Immature natural killer cell (primary cell): ENCODE results near the gene PTPRM. TPM values are rescaled to one million over a fixed set of nuclear protein-coding genes. Genes with fewer than 3 reads are reported as not detected.

Source experiments
- DNase-seq, 3 donors: peaks; one replicate each; pipeline ENCODE4 v3.0.0; 2022; ENCODE audit warnings: mixed read lengths in 1 of 3
- H3K27ac Mint-ChIP-seq, 6 donors: one replicate each; pipeline ENCODE4 v1.8.0; 2020; ENCODE audit warnings: mixed read lengths in 6 of 6, mild to moderate bottlenecking in 5 of 6, inconsistent platforms in 4 of 6, moderate library complexity in 3 of 6
- H3K27me3 Mint-ChIP-seq, 3 donors: one replicate each; pipeline ENCODE4 v1.8.0; 2020 to 2021; ENCODE audit warnings: low read depth in 3 of 3, mild to moderate bottlenecking in 3 of 3, mixed read lengths in 3 of 3, moderate library complexity in 3 of 3, inconsistent platforms in 1 of 3
- H3K36me3 Mint-ChIP-seq, 3 donors: one replicate each; pipeline ENCODE4 v1.8.0; 2020; ENCODE audit warnings: mixed read lengths in 3 of 3, inconsistent platforms in 2 of 3, mild to moderate bottlenecking in 2 of 3
- H3K4me1 Mint-ChIP-seq, 2 donors: one replicate each; pipeline ENCODE4 v1.8.0; 2020; ENCODE audit warnings: inconsistent platforms in 2 of 2, mild to moderate bottlenecking in 2 of 2, mixed read lengths in 2 of 2, moderate library complexity in 1 of 2
- H3K4me3 Mint-ChIP-seq, 5 donors: one replicate each; pipeline ENCODE4 v1.8.0; 2020; ENCODE audit warnings: mild to moderate bottlenecking in 5 of 5, mixed read lengths in 5 of 5, inconsistent platforms in 3 of 5, moderate library complexity in 3 of 5
- H3K9me3 Mint-ChIP-seq, 6 donors: one replicate each; pipeline ENCODE4 v1.8.0; 2020; ENCODE audit warnings: mild to moderate bottlenecking in 6 of 6, mixed read lengths in 6 of 6, inconsistent platforms in 4 of 6, moderate library complexity in 3 of 6
- polyA plus RNA-seq, 3 donors: library from polyadenylated mRNA; unstranded; fragments of 300-500 nt; fragmentation: Illumina TruSeq; gene quantifications; one replicate each; pipeline ENCODE4 v1.2.3, GENCODE V29; 2021

PTPRM gene
- polyA plus RNA-seq, 3 donors from 2014 or later, result 1.3 to 9.7 (median 3.2) TPM

- peaks cover 14 to 15% of the 10 kb centered on the region in 2 donors for H3K4me1 Mint-ChIP-seq
- no peak overlapping the region for H3K27ac Mint-ChIP-seq
- no peak for DNase-seq
- peaks cover 0 to 12% (median 0%) of the 10 kb centered on the region in 6 donors for H3K9me3 Mint-ChIP-seq
- no peaks in the 10 kb centered on the region for H3K36me3 Mint-ChIP-seq
- no peak overlapping the region for H3K4me3 Mint-ChIP-seq
- peaks cover 0 to 2% (median 0%) of the 10 kb centered on the region in 3 donors for H3K27me3 Mint-ChIP-seq
These were observed 322.4 kb downstream of the PTPRM start for GRCh38 chr18:7889515-7889914.

GRCh38 chr18:7890075-7890474 is 323.0 kb downstream of the PTPRM start:
- Mint-ChIP-seq H3K9me3 (peaks cover 0 to 9% (median 0%) of the 10 kb centered on the region in 6 donors), H3K36me3 (no peaks in the 10 kb centered on the region), H3K4me3 (no peak overlapping the region), H3K27me3 (peaks cover 0 to 2% (median 0%) of the 10 kb centered on the region in 3 donors), H3K4me1 (peaks cover 12 to 13% of the 10 kb centered on the region in 2 donors), H3K27ac (no peak overlapping the region)
- DNase-seq, result no peak

GRCh38 chr18:7892556-7892955 is 325.4 kb downstream of the PTPRM start:
- no peak overlapping the region for H3K4me3 Mint-ChIP-seq
- no peaks in the 10 kb centered on the region for H3K36me3 Mint-ChIP-seq
- H3K27ac Mint-ChIP-seq, result no peak overlapping the region
- peaks cover 0 to 4% of the 10 kb centered on the region in 2 donors for H3K4me1 Mint-ChIP-seq
- no peak for DNase-seq
- peaks cover 0 to 5% (median 2%) of the 10 kb centered on the region in 6 donors for H3K9me3 Mint-ChIP-seq
- H3K27me3 Mint-ChIP-seq, result peaks cover 0 to 5% (median 0%) of the 10 kb centered on the region in 3 donors

GRCh38 chr18:7894592-7894991 is 327.5 kb downstream of the PTPRM start:
- Mint-ChIP-seq H3K27me3 (peaks cover 0 to 3% (median 0%) of the 10 kb centered on the region in 3 donors), H3K4me3 (no peak overlapping the region), H3K4me1 (peaks cover 0 to 4% of the 10 kb centered on the region in 2 donors)

DNA sequence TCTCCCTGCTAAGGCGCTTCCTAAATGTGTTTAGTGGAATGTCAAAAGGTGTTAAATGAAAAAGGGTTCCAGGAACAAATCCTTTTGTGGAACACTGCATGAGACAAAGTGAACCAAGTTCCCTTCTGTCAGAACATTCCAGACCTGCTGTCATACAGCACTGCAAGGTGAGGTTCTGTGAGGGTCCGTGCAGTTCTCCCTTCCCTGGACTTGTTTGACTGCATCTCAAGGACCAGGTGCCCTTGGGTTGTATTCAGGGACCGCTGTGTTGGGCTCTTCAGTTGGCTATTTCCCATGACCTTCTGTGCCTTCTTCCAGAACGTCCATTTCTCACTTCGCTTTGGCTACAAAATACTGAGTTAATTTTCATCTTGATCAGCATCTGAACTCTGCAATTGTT is 328.2 kb downstream of the PTPRM start:
- no peaks in the 10 kb centered on the region for H3K36me3 Mint-ChIP-seq
- H3K27me3 Mint-ChIP-seq, result peaks cover 0 to 3% (median 0%) of the 10 kb centered on the region in 3 donors
- H3K9me3 Mint-ChIP-seq, result peaks cover 0 to 4% (median under 1%) of the 10 kb centered on the region in 6 donors
- peaks cover 0 to 4% of the 10 kb centered on the region in 2 donors for H3K4me1 Mint-ChIP-seq
- DNase-seq, result no peak
- H3K27ac Mint-ChIP-seq, result no peak overlapping the region
- no peak overlapping the region for H3K4me3 Mint-ChIP-seq

More at GRCh38 chr18:7894592-7894991, 327.5 kb downstream of the PTPRM start:
- no peaks in the 10 kb centered on the region for H3K36me3 Mint-ChIP-seq
- H3K9me3 Mint-ChIP-seq, result peaks cover 0 to 5% (median under 1%) of the 10 kb centered on the region in 6 donors
- DNase-seq, result no peak
- no peak overlapping the region for H3K27ac Mint-ChIP-seq

GRCh38 chr18:7896161-7896560 is 329.0 kb downstream of the PTPRM start:
- peaks cover 0 to 4% (median 0%) of the 10 kb centered on the region in 6 donors for H3K9me3 Mint-ChIP-seq
- H3K27ac Mint-ChIP-seq, result no peak overlapping the region
- peaks cover 0 to 4% of the 10 kb centered on the region in 2 donors for H3K4me1 Mint-ChIP-seq
- H3K27me3 Mint-ChIP-seq, result peaks cover 0 to 3% (median 0%) of the 10 kb centered on the region in 3 donors
- peak overlapping the region in 2 of 5 donors; percentile 12 to 46 for H3K4me3 Mint-ChIP-seq
- no peaks in the 10 kb centered on the region for H3K36me3 Mint-ChIP-seq
- DNase-seq, result peak in 2 of 3 donors; percentile 28 to 65

DNA sequence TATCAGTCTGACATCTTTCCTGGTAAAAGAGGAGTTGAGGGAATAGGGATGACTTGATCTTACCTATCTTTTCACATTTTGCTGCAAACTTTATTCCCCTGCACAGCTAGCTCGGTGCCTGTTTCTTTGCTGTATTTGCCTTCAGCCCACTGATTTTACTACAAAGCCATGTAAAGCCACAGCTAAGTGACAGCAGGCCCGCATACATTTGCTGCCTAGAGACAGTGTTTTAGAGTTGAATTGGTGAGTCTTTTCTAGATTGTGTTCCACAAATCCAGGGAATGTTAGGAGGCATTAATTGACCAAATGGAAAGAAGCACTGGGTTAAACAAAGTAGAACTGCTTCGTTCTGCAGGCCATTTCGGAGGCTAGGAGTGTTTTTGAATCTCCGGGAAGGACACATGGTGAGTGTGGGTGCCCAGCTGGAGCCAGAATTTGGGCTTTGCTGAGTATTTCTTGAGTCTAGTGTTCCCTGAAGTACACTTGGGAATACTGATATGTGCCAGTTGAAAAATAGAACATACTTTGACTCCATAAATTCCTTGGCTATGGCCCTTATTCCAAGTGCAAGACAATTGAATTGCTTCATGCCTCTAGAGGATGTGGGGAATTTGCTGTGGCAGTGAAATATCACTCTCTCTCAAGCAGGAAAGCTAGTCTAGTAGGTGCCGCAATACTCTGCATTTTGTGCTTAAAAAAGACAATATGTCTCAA is 329.8 kb downstream of the PTPRM start:
- H3K27ac Mint-ChIP-seq, result no peak overlapping the region
- no peak for DNase-seq
- peaks cover 0 to 4% of the 10 kb centered on the region in 2 donors for H3K4me1 Mint-ChIP-seq
- H3K36me3 Mint-ChIP-seq, result no peaks in the 10 kb centered on the region
- peaks cover 0 to 4% (median 0%) of the 10 kb centered on the region in 6 donors for H3K9me3 Mint-ChIP-seq
- no peak overlapping the region for H3K4me3 Mint-ChIP-seq
- peaks cover 0 to 3% (median 0%) of the 10 kb centered on the region in 3 donors for H3K27me3 Mint-ChIP-seq

- no peak for DNase-seq
- no peaks in the 10 kb centered on the region for H3K36me3 Mint-ChIP-seq
- H3K27me3 Mint-ChIP-seq, result peaks cover 0 to 3% (median 0%) of the 10 kb centered on the region in 3 donors
- peaks cover 0 to 4% (median under 1%) of the 10 kb centered on the region in 6 donors for H3K9me3 Mint-ChIP-seq
- peaks cover 0 to 4% of the 10 kb centered on the region in 2 donors for H3K4me1 Mint-ChIP-seq
- no peak overlapping the region for H3K27ac Mint-ChIP-seq
- H3K4me3 Mint-ChIP-seq, result no peak overlapping the region
These were observed 331.1 kb downstream of the PTPRM start for GRCh38 chr18:7898181-7898580.

DNA sequence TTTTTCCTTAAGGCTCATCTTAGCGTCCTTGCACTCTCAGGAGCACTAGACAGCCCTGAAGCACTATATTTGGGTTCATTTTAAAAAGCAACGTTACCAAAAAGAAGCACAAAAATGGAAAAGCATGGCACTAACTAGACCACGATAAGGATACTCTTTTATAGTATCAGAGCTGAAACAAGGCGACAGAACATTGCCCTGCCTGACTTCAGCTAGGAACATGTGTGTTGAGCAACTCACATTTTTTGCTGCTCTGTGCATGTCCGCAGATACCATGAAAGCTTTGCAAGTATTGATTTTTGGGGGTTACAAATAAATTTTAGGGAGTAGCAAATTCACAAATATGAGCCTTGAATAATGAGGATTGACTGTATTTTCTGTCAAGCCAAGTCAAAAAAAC is 332.0 kb downstream of the PTPRM start:
- H3K27me3 Mint-ChIP-seq, result peaks cover 0 to 3% (median 0%) of the 10 kb centered on the region in 3 donors
- no peak for DNase-seq
- H3K9me3 Mint-ChIP-seq, result peaks cover 0 to 4% (median under 1%) of the 10 kb centered on the region in 6 donors
- no peaks in the 10 kb centered on the region for H3K36me3 Mint-ChIP-seq
- H3K27ac Mint-ChIP-seq, result no peak overlapping the region
- H3K4me1 Mint-ChIP-seq, result peaks cover 0 to 4% of the 10 kb centered on the region in 2 donors
- no peak overlapping the region for H3K4me3 Mint-ChIP-seq

DNA sequence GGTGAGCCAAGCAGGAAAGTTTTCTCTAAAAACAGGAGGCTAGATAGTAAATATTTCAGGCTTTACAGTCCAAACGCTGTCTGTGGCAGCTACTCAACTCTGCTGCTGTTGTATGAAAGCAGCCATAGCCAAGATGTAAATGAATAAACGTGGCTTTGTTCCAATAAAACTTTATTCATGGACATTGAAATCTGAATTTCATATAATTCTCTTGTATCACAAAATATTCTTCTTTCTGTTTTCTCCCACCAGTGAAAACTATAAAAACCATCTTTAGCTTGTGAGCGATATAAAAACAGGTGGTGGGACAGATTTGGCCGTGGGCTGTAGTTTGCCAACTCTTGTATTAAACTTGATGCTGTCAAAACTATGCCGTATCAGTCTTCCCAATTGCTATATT is 333.0 kb downstream of the PTPRM start:
- H3K36me3 Mint-ChIP-seq, result no peaks in the 10 kb centered on the region
- H3K4me3 Mint-ChIP-seq, result no peak overlapping the region
- H3K27me3 Mint-ChIP-seq, result peaks cover 0 to 3% (median 0%) of the 10 kb centered on the region in 3 donors
- no peak overlapping the region for H3K27ac Mint-ChIP-seq
- peaks cover 0 to 4% (median 2%) of the 10 kb centered on the region in 6 donors for H3K9me3 Mint-ChIP-seq
- no peak for DNase-seq
- H3K4me1 Mint-ChIP-seq, result peaks cover 0 to 4% of the 10 kb centered on the region in 2 donors

DNA sequence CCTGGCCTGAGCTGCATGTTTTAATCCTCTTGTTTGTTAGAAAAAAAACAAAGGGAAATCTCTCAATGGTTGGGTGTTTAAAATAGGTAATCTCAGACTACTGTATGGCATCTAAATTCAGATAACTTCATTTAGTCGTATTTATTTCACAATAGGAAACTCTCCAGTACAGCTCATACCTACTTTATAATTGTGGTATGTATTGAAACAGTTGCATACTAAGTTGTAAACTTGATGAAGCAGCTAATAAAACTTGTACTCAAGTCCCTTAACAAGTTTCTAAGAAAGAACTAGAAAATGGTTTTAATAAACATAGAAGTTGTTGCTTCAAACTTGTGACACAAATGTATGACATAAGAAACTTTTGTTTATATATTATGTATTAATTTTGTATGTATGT is 334.5 kb downstream of the PTPRM start:
- H3K27me3 Mint-ChIP-seq, result no peaks in the 10 kb centered on the region
- H3K4me1 Mint-ChIP-seq, result no peaks in the 10 kb centered on the region
- H3K36me3 Mint-ChIP-seq, result no peaks in the 10 kb centered on the region
- no peak overlapping the region for H3K27ac Mint-ChIP-seq
- peaks cover 0 to 11% (median 4%) of the 10 kb centered on the region in 6 donors for H3K9me3 Mint-ChIP-seq
- no peak overlapping the region for H3K4me3 Mint-ChIP-seq
- no peak for DNase-seq

GRCh38 chr18:7902399-7902839 is 335.3 kb downstream of the PTPRM start:
- Mint-ChIP-seq H3K27me3 (no peaks in the 10 kb centered on the region), H3K36me3 (no peaks in the 10 kb centered on the region), H3K9me3 (peaks cover 0 to 11% (median 4%) of the 10 kb centered on the region in 6 donors), H3K4me3 (no peak overlapping the region), H3K27ac (no peak overlapping the region), H3K4me1 (no peaks in the 10 kb centered on the region)
- DNase-seq, result no peak

GRCh38 chr18:7904529-7904928 is 337.4 kb downstream of the PTPRM start:
- H3K27me3 Mint-ChIP-seq, result no peaks in the 10 kb centered on the region
- no peak overlapping the region for H3K27ac Mint-ChIP-seq
- H3K4me3 Mint-ChIP-seq, result no peak overlapping the region

DNA sequence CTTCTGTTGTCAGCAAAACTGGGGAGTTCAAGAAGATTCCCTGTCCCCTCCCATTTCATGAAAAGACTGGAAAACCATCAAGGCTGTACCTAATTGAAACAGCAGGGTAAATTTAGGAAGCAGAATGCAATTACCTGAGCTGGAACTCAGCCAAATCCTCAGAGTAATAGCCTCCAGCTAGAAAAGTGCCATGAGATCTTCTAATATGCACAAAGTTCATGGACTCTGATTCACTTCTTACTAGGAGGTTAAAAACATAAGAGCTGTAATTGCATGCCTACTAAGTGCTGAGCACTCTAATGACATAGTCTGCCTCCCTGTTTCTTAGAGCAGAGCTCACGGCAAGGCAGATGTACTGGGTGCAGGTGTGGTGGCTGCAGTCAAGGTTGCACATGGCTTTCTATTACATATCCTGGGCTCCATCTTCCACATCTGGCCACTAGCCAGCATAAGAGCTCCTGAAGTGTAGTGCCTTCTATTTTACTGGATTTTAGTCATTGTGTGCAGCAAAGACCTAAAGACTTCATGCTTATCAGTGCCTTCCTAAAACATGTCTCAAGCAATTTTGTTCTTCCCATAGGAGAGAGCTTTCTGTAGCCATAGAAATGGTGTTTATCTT is 341.7 kb downstream of the PTPRM start:
- Mint-ChIP-seq H3K4me1 (no peaks in the 10 kb centered on the region), H3K4me3 (no peak overlapping the region), H3K27ac (no peak overlapping the region), H3K9me3 (peaks cover 0 to 17% (median 4%) of the 10 kb centered on the region in 6 donors), H3K36me3 (no peaks in the 10 kb centered on the region), H3K27me3 (no peaks in the 10 kb centered on the region)
- DNase-seq, result no peak

More at GRCh38 chr18:7904529-7904928, 337.4 kb downstream of the PTPRM start:
- no peak for DNase-seq
- Mint-ChIP-seq H3K4me1 (no peaks in the 10 kb centered on the region), H3K9me3 (peaks cover 0 to 11% (median 4%) of the 10 kb centered on the region in 6 donors), H3K36me3 (no peaks in the 10 kb centered on the region)
